H1 (cell line): ENCODE results near the gene ID1. TPM values are rescaled to one million over a fixed set of nuclear protein-coding genes. Genes with fewer than 3 reads are reported as not detected.

Experiments
- CTCF ChIA-PET: fragments of 300-600 bp; sonication (Branson Sonifier 250); formaldehyde crosslinking; loops from one replicate; lab custom pipeline; 2021; ENCODE audit not compliant: partially characterized antibody; lab: Charles Lee
- POLR2A ChIA-PET: fragments of 300-600 bp; sonication (Branson Sonifier 250); formaldehyde crosslinking; loops from one replicate; lab custom pipeline; 2021; ENCODE audit warnings: inconsistent platforms; ENCODE audit not compliant: partially characterized antibody; lab: Charles Lee
- DNase-seq, 2 experiments: peaks; one replicate each; pipeline versions ENCODE4 v3.0.0 to v3.0.0-alpha.2; 2010 to 2022; ENCODE audit warnings: low spot score in 2 of 2, low read depth in 1 of 2, mixed read lengths in 1 of 2
- FAIRE-seq: peaks from 2 replicates; lab custom pipeline; 2011; peaks lifted over from hg19 to GRCh38; lab: Jason Lieb, UNC
- H2AFZ ChIP-seq: 2 replicates; pipeline ENCODE4 v1.8.1; 2012; ENCODE audit warnings: low read length, inconsistent platforms
- H2AK5ac ChIP-seq: 2 replicates; pipeline ENCODE4 v1.6.1; 2013; ENCODE audit warnings: low read depth, low read length
- H2BK120ac ChIP-seq: replicated peaks from 2 replicates; pipeline ENCODE3; 2013; ENCODE audit warnings: low read depth, low read length, inconsistent platforms
- H2BK12ac ChIP-seq: 2 replicates; pipeline ENCODE4 v1.6.1; 2013; ENCODE audit warnings: low read depth, low read length
- H2BK15ac ChIP-seq: 2 replicates; pipeline ENCODE4 v1.6.1; 2013; ENCODE audit warnings: low read length
- H2BK20ac ChIP-seq: 2 replicates; pipeline ENCODE4 v1.6.1; 2013; ENCODE audit warnings: low read length
- H2BK5ac ChIP-seq: 2 replicates; pipeline ENCODE4 v1.6.1; 2013; ENCODE audit warnings: low read depth, low read length
- H3K14ac ChIP-seq: 2 replicates; pipeline ENCODE4 v1.6.1; 2013; ENCODE audit warnings: inconsistent platforms; ENCODE audit not compliant: insufficient read length
- H3K18ac ChIP-seq: 2 replicates; pipeline ENCODE4 v1.6.1; 2013; ENCODE audit warnings: low read length; ENCODE audit errors: extremely low read depth
- H3K23ac ChIP-seq: 2 replicates; pipeline ENCODE4 v1.6.1; 2013; ENCODE audit warnings: inconsistent platforms; ENCODE audit not compliant: insufficient read length
- H3K23me2 ChIP-seq: 2 replicates; pipeline ENCODE4 v1.6.1; 2013; ENCODE audit warnings: low read depth, low read length
- H3K27ac ChIP-seq: 2 replicates; pipeline ENCODE4 v1.6.1; 2011; ENCODE audit warnings: low read depth, low read length, inconsistent platforms
- H3K27me3 ChIP-seq, 4 experiments: replicated peaks in 1 of 4; 1 replicate in 1 of 4; 2 replicates in 3 of 4; pipeline versions ENCODE4 v1.6.1 to v1.8.1; 2011 to 2013; ENCODE audit warnings: low read length in 3 of 4, mild to moderate bottlenecking in 3 of 4, inconsistent platforms in 2 of 4, mixed read lengths in 2 of 4, moderate library complexity in 1 of 4; ENCODE audit not compliant: control insufficient read depth in 3 of 4, insufficient read depth in 3 of 4; ENCODE audit errors: extremely low read depth in 1 of 4
- H3K36me3 ChIP-seq, 4 experiments: 2 replicates each; pipeline versions ENCODE4 v1.6.1 to v1.8.1; 2011 to 2013; ENCODE audit warnings: mild to moderate bottlenecking in 4 of 4, low read length in 3 of 4, moderate library complexity in 2 of 4, control low read depth in 1 of 4, inconsistent platforms in 1 of 4; ENCODE audit not compliant: insufficient read depth in 4 of 4, control insufficient read depth in 2 of 4
- H3K4ac ChIP-seq: replicated peaks from 2 replicates; pipeline ENCODE3; 2013; ENCODE audit warnings: low read length, low read depth, mixed read lengths, inconsistent platforms; ENCODE audit not compliant: insufficient read length
- H3K4me1 ChIP-seq, 4 experiments: replicated peaks in 1 of 4; 1 replicate in 1 of 4; 2 replicates in 3 of 4; pipeline versions ENCODE4 v1.6.1 to v1.8.1; 2011 to 2013; ENCODE audit warnings: low read length in 3 of 4, inconsistent platforms in 2 of 4, mixed read lengths in 1 of 4; ENCODE audit not compliant: insufficient read depth in 4 of 4, control insufficient read depth in 3 of 4
- H3K4me2 ChIP-seq, 2 experiments: 2 replicates each; pipeline versions ENCODE4 v1.6.1 to v1.8.1; 2011 to 2013; ENCODE audit warnings: low read depth in 2 of 2, low read length in 2 of 2, control low read depth in 1 of 2, inconsistent platforms in 1 of 2, mild to moderate bottlenecking in 1 of 2; ENCODE audit not compliant: insufficient read depth in 1 of 2
- H3K4me3 ChIP-seq, 4 experiments: fragments of 200-600, 300-600 bp in 1 of 4; sonication (generic), shearing (Covaris generic), sonication (Bioruptor Twin) in 1 of 4; 2 replicates each; pipeline versions ENCODE4 v1.5.1 to v1.8.1; 2011 to 2016; ENCODE audit warnings: low read length in 4 of 4, low read depth in 3 of 4, control low read depth in 2 of 4, inconsistent platforms in 2 of 4, mild to moderate bottlenecking in 2 of 4, mixed read lengths in 1 of 4, moderate library complexity in 1 of 4; ENCODE audit not compliant: insufficient read depth in 2 of 4; ENCODE audit errors: extremely low read depth in 1 of 4
- H3K56ac ChIP-seq: replicated peaks from 2 replicates; pipeline ENCODE3; 2013; ENCODE audit warnings: low read depth, mild to moderate bottlenecking, mixed read lengths, low read length, inconsistent platforms; ENCODE audit not compliant: insufficient read length
- H3K79me1 ChIP-seq: 2 replicates; pipeline ENCODE4 v1.6.1; 2013; ENCODE audit warnings: low read depth, low read length, control low read depth
- H3K79me2 ChIP-seq, 2 experiments: 2 replicates each; pipeline versions ENCODE4 v1.6.1 to v1.8.1; 2012 to 2013; ENCODE audit warnings: low read length in 2 of 2, mild to moderate bottlenecking in 2 of 2, inconsistent platforms in 1 of 2; ENCODE audit not compliant: insufficient read depth in 2 of 2, control insufficient read depth in 1 of 2
- H3K9ac ChIP-seq, 4 experiments: replicated peaks in 1 of 4; 1 replicate in 1 of 4; 2 replicates in 3 of 4; pipeline versions ENCODE4 v1.6.1 to v1.8.1; 2011 to 2013; ENCODE audit warnings: low read depth in 3 of 4, low read length in 3 of 4, control low read depth in 2 of 4, mild to moderate bottlenecking in 2 of 4, moderate library complexity in 2 of 4, inconsistent platforms in 1 of 4; ENCODE audit errors: extremely low read depth in 1 of 4
- H3K9me3 ChIP-seq, 2 experiments: 2 replicates each; pipeline versions ENCODE4 v1.6.1 to v1.8.1; 2012 to 2013; ENCODE audit warnings: mild to moderate bottlenecking in 2 of 2, moderate library complexity in 2 of 2, control low read depth in 1 of 2, inconsistent platforms in 1 of 2, low read depth in 1 of 2, low read length in 1 of 2, mixed read lengths in 1 of 2; ENCODE audit not compliant: insufficient read depth in 2 of 2
- H4K20me1 ChIP-seq, 2 experiments: replicated peaks in 1 of 2; 2 replicates each; pipeline versions ENCODE3 to v1.8.1; 2011 to 2013; ENCODE audit warnings: inconsistent platforms in 2 of 2, low read length in 2 of 2, mild to moderate bottlenecking in 1 of 2; ENCODE audit not compliant: insufficient read depth in 2 of 2, control insufficient read depth in 1 of 2
- H4K5ac ChIP-seq: 2 replicates; pipeline ENCODE4 v1.6.1; 2013; ENCODE audit warnings: low read length, low read depth, mixed read lengths, inconsistent platforms; ENCODE audit not compliant: insufficient read length
- H4K8ac ChIP-seq: 2 replicates; pipeline ENCODE4 v1.8.0; 2013; ENCODE audit warnings: mild to moderate bottlenecking, moderate library complexity, low read length, inconsistent platforms; ENCODE audit not compliant: insufficient read depth; ENCODE audit errors: extremely low read depth
- H4K91ac ChIP-seq: replicated peaks from 2 replicates; pipeline ENCODE3; 2013; ENCODE audit warnings: low read length, mixed read lengths, inconsistent platforms; ENCODE audit not compliant: insufficient read length
- CREB1 ChIP-seq: IDR thresholded peaks from 2 replicates; pipeline ENCODE4 v1.6.1; 2012; ENCODE audit warnings: inconsistent platforms
- HDAC2 ChIP-seq, 2 experiments: fragments of 300-600 bp in 1 of 2; sonication (generic) in 1 of 2; IDR thresholded peaks; 2 replicates each; pipeline ENCODE4 v1.6.1; 2011 to 2012; ENCODE audit warnings: low read depth in 2 of 2, low read length in 2 of 2, mild to moderate bottlenecking in 2 of 2, moderate library complexity in 2 of 2, borderline replicate concordance in 1 of 2, inconsistent platforms in 1 of 2
- SAP30 ChIP-seq: fragments of 300-600 bp; sonication (generic); IDR thresholded peaks from 2 replicates; pipeline ENCODE4 v1.7.1; 2012; ENCODE audit warnings: low read length, moderate library complexity, mild to moderate bottlenecking, inconsistent platforms; ENCODE audit not compliant: insufficient read depth, insufficient replicate concordance
- SIN3A ChIP-seq, 2 experiments: IDR thresholded peaks in 1 of 2; conservative IDR thresholded peaks in 1 of 2; 2 replicates each; pipeline ENCODE4 v1.6.1; 2011 to 2012; ENCODE audit warnings: low read length in 2 of 2, improper control_type of control experiment in 1 of 2, low read depth in 1 of 2, mild to moderate bottlenecking in 1 of 2
- SP1 ChIP-seq: IDR thresholded peaks from 2 replicates; pipeline ENCODE4 v1.6.1; 2011; ENCODE audit warnings: low read depth, low read length
- SP4 ChIP-seq: IDR thresholded peaks from 2 replicates; pipeline ENCODE4 v1.6.1; 2012; ENCODE audit warnings: low read length, inconsistent platforms
- SRF ChIP-seq: IDR thresholded peaks from 2 replicates; pipeline ENCODE4 v1.6.1; 2011; ENCODE audit warnings: mild to moderate bottlenecking, low read depth, low read length, moderate library complexity
- TAF1 ChIP-seq: IDR thresholded peaks from 2 replicates; pipeline ENCODE4 v1.6.1; 2011; ENCODE audit warnings: mild to moderate bottlenecking, low read depth, low read length
- TAF7 ChIP-seq: optimal IDR thresholded peaks from 2 replicates; pipeline ENCODE3; 2011; ENCODE audit warnings: low read depth, mild to moderate bottlenecking, inconsistent platforms, low read length, moderate library complexity, borderline replicate concordance
- TBP ChIP-seq: IDR thresholded peaks from 2 replicates; pipeline ENCODE4 v1.6.1; 2011; ENCODE audit warnings: low read depth, low read length, improper control_type of control experiment
- WGBS, 2 experiments: shearing (Covaris generic) in 1 of 2; methylation state at CpG; one replicate each; pipeline versions ENCODE4 v1.1.6 to v1.1.7; 2013 to 2015; ENCODE audit warnings: low lambda C conversion rate in 2 of 2, mixed read lengths in 2 of 2, inconsistent platforms in 1 of 2, low coverage in 1 of 2, missing lambda C conversion rate in 1 of 2; ENCODE audit not compliant: insufficient replicate concordance in 2 of 2, insufficient coverage in 1 of 2, insufficient read length in 1 of 2; ENCODE audit errors: extremely low coverage in 1 of 2, missing lambda C conversion rate in 1 of 2; 5-methylcytosine and 5-hydroxymethylcytosine counted together
- polyA plus RNA-seq, 7 experiments: library from polyadenylated mRNA; depleted of rRNA in 3 of 7; stranded (reverse) in 5 of 7; unstranded in 2 of 7; fragments of >200 nt in 5 of 7; fragments of 200-250 nt in 2 of 7; gene quantifications; 1 replicate in 5 of 7; 2 replicates in 1 of 7; 4 replicates in 1 of 7; pipeline versions ENCODE4 v1.2.1 to v1.2.3, GENCODE V29; 2011 to 2013; ENCODE audit warnings: missing spikeins in 2 of 7, mixed read lengths in 2 of 7
- total RNA-seq: library from RNA; stranded (reverse); fragmentation: NEBNext Ultra II Directional; extraction: Animal tissue kit (Norgen Biotek cat#: 25700); gene quantifications from 2 replicates; pipeline ENCODE4 v1.2.1, GENCODE V29; 2021

The ID1 gene
- total and polyA plus RNA-seq, 2 of the 8 experiments (the other 6 are each of a cell fraction or from before 2014, with no cell fraction given): 120 to 357 TPM

DNA sequence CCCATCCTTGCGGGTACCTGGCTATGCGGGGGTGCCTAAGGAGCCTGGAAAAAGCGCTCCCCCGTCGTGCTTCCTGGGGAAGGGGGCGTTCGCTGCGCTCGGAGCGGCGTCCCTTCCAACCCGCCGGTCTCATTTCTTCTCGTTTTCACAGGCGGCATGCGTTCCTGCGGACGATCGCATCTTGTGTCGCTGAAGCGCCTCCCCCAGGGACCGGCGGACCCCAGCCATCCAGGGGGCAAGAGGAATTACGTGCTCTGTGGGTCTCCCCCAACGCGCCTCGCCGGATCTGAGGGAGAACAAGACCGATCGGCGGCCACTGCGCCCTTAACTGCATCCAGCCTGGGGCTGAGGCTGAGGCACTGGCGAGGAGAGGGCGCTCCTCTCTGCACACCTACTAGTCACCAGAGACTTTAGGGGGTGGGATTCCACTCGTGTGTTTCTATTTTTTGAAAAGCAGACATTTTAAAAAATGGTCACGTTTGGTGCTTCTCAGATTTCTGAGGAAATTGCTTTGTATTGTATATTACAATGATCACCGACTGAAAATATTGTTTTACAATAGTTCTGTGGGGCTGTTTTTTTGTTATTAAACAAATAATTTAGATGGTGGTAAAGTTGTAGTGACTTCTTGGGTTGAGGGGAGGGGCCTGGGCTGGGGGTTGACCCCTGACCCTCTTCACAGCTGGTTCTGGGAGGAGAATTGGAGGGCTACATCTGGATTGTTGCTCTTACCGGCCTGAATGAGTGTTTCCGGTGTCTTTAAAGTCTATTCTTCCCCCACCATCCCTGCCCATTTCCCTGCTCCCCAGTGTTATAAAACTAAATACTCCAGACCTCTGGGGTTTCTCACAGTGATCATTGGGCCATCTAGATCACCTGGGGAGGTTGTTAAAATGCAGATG lies 1.1 kb downstream of the ID1 start:
- DNase-seq (no peak), FAIRE-seq (no peak)
- peaks cover 0 to 11% (median 0%) of the 10 kb centered on the region in 4 experiments; a peak in 1 of 8 replicates for H3K36me3 ChIP-seq
- POLR2A ChIA-PET: interaction anchor here (0.6 to 26.1 kb wide), 18 partner anchors 8 to 139 kb away, joined by 3 to 1033 read pairs (median 3); partner anchors contain the start of genes BCL2L1 and TPX2
- H2AK5ac ChIP-seq: peak overlapping the region; percentile 54; the same call in 1 of the 2 replicates
- H3K23me2 ChIP-seq: peaks cover 10% of the 10 kb centered on the region
- peak overlapping the region; percentile 16 for H2BK120ac ChIP-seq
- H3K4me1 ChIP-seq: peaks cover 19 to 39% (median 30%) of the 10 kb centered on the region in 4 experiments
- H3K23ac ChIP-seq: no peak overlapping the region
- peak overlapping the region; percentile 61 for H3K4ac ChIP-seq
- H3K79me1 ChIP-seq: no peaks in the 10 kb centered on the region
- peak overlapping the region; percentile 80 to 88 for H3K4me2 ChIP-seq
- peak overlapping the region; percentile 87; the same call in 1 of the 2 replicates for H4K8ac ChIP-seq
- H2BK15ac ChIP-seq: peak overlapping the region; percentile 61; the same call in 1 of the 2 replicates
- peaks cover 0 to 9% of the 10 kb centered on the region in 2 experiments for H4K20me1 ChIP-seq
- peak overlapping the region; percentile 77 for H4K91ac ChIP-seq
- no peak overlapping the region for H2BK20ac ChIP-seq
- peak overlapping the region; percentile 78 for H4K5ac ChIP-seq
- H3K56ac ChIP-seq: peak overlapping the region; percentile 85
- peaks cover 8 to 20% of the 10 kb centered on the region in 2 experiments; a peak in 3 of 4 replicates for H3K79me2 ChIP-seq
- peak overlapping the region; percentile 50 to 95 (median 88) for H3K9ac ChIP-seq
- H3K14ac ChIP-seq: peak overlapping the region; percentile 16
- H3K27me3 ChIP-seq: peaks cover 0 to 4% (median 0%) of the 10 kb centered on the region in 4 experiments; a peak in 2 of 7 replicates
- H3K18ac ChIP-seq: peak overlapping the region; percentile 99
- no peak overlapping the region for H2AFZ ChIP-seq
- peak overlapping the region; percentile 72 to 99 (median 88) for H3K4me3 ChIP-seq
- no peaks in the 10 kb centered on the region for H3K9me3 ChIP-seq
- peak overlapping the region; percentile 64; the same call in 1 of the 2 replicates for H3K27ac ChIP-seq
- peak overlapping the region; percentile 99 for H2BK12ac ChIP-seq
- peak overlapping the region; percentile 99 for H2BK5ac ChIP-seq
- WGBS, 2 experiments: 1% methylated on average over 39 of the region's 39 CpGs; no CpG with 5 or more reads in 1 of the 2 experiments
- CTCF ChIA-PET: interaction anchor here (1.0 to 32.8 kb wide), 4 partner anchors 14 to 40 kb away, joined by 5 to 1559 read pairs (median 13); no protein-coding TSS in a partner anchor
- no peak for TF ChIP-seq SRF
- TF ChIP-seq SIN3A (conservative IDR thresholded peaks at IDR 0.05 in 1 of 2, IDR thresholded peaks at IDR 0.05 in 1 of 2; ENCODE audit: low read depth in 1 of 2, low read length in 2 of 2): no peak
- TF ChIP-seq SP1: peak; percentile 2; the same call in 1 of the 2 replicates
- no peak for TF ChIP-seq SP4
- no peak for TF ChIP-seq CREB1
- TF ChIP-seq SAP30: peak; percentile 62
- TF ChIP-seq TAF7: peak; percentile 8
- TF ChIP-seq TBP: peak; percentile 49; the same call in 1 of the 2 replicates
- TF ChIP-seq TAF1: peak; percentile 43
- TF ChIP-seq HDAC2 (IDR thresholded peaks at IDR 0.05; ENCODE audit: borderline replicate concordance in 1 of 2, low read depth in 2 of 2, low read length in 2 of 2): no peak
